GM21360 (cell line): ENCODE measurements around the gene ONECUT1.

ENCODE experiments used
- ATAC-seq: cut with Tn5 transposase; IDR thresholded peaks from one replicate; pipeline ENCODE4 v1.9.1; 2021; ENCODE audit warnings: mild to moderate bottlenecking, moderate library complexity; ENCODE audit not compliant: unreplicated experiment

Gene ONECUT1

DNA sequence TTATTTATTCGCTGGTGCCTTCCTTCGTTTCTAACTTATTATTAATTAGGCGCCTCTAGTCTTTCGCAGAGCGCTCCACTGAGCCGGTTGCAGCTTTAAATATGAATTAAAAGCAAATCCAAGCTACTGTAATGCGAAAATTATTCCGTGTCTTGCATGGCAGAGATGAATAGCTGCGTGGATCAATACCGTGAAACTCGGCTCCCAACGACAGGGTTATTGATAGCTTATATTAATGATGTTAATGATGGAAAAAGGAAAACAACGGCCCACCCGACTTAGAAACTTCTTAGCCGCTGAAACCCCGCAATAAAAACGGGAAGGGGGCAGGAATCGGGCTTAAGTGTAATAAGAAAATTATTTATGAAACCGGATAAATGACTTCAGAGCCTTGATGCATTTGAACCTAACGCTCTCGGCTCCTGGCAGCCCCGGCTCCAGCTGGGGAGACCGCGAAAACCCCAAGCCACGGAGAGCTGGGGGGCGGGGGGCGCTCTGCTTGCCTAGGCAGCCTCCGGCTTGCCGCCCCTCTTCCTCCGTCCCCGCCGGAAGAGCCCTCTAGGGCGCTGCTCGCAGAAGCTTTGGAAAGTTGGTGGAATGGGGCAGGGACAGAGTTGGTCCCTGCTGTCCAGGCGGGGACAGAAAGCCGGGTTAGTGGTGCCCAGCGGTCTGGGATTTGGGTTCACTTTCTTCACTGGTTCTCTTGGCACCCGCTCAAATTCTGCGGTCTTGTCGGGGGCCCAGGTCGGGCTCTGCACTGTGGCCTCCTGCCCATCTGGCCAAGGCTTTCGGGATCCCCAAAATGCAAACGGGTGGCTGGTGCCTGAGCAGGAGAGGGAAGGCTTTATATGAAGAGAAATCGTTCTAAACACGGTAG lies 7.7 kb upstream of the ONECUT1 start:
- ATAC-seq: no peak

DNA sequence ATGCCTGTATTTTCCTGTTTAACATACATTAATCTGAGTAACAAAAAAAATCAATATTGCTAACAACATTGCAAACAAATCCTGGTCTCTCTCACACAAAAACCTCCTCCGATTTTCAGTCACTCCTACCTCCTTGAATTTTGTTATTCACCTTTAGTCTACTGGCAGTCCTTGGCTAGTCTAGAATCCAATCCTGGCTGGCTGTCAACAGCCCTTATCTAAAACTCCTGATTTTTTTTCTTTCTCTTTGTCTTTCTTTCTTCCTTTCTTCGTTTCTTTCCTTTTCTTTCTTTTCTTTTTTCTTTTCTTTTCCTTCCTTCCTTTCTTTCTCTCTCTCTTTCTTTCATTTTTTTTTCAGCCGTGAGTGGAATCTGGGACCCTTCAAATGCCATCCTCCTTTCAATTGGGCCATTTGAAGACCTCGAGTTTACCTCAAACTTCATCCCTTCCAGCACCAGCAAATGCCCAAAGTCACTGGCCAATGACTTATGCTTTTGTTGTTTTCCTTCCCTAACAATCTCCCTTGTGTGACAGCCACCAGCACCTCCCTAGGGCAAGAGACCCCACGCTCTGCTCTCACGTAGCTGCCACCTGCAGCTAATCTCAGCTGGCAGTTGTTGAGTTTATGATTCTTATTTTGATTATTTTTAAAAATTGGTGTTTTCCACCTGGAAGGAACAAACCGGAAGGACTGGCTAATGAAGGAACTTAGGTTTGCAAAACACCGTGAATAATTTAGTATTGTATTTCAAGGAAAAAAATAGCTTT lies 6.8 kb upstream of the ONECUT1 start:
- no peak for ATAC-seq

DNA sequence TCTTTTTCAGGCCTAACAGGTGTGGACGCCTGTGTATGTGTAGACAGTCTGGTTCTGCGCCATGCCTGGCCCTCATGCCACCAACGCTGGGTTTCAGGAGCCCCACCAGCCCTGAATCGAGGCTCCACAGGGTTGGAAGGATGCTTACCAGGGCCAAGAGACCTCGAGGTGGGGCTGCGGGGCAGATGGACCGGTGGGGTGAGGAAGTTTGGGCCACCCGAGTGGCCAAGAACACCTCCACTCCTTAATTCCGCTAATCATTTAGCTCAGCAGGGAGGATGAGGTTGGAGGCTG lies 6.0 kb upstream of the ONECUT1 start:
- no peak for ATAC-seq

DNA sequence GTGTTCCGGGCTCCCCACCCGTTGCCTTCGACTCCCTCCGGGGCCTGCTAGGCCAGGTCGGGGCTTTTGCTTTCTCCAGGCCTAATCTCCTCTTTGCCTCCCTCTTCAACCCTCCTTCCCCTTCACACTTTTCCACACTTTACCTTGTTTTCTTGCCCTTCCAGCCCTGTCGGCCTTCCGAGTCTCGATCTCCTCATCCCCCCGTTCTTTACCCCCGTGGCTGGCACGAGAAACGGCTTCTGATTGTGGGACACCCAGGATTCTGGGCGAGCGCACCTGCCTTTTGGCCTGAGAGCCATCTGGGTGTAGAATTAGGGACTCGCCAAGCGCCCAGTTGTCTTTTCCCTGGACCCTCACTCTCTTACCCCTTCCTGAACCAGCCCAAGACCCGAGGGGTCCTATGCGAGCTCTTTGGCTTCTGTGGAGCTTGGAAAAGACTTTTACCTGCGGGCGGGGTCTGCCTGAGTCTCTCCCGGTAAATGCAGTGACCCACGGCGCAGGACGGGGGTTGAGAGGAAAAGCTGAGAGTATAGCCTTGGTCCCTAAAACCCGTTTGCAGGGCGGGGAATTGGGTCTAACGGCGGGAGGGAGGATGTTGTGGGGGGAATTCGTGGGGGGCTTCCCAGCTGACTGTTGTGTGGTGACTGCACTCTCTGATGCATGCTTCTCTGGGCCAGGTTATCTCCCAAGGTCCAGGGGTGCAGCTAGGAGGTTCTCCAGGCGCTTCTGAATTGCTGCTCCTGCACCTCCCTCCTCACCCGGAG lies 5.5 kb upstream of the ONECUT1 start:
- no peak for ATAC-seq

DNA sequence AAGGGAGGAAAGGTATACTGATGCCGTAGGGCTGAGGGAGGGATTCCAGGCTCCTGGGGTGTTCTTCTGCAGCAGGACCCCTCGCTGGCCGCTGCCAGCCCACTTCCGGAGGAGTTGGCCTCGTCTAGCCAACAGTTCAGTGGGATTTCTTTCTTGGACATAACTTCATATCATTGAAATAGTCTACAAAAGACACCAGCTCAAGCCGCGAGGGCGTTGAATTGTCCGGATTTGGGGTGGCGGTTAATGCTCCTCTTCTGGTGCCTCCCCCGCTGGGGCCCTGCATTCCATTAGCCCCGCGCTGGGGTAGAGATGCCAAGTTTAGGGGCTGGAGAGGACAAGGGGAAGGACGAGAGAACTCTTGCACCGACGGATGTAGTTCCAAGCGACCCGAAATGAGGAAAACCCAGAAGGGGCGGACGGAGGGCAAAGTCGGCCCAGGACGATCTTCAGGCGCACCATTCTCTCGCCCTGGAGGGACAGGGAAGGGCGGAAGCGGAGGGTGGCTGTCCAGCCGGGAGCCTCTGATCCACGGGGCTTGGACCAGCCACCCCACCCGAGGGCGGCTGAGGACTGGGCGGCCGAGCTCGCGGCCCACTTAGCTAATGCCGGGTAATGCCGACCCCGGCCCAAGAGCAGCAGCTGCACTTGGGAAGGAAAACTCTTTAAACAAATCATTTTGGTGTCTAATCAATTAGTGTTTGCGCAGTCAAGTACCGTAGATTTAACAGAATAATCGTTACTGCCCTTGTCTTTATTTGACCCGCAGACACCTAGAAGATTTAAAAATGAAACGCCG lies 4.7 kb upstream of the ONECUT1 start:
- ATAC-seq: no peak

DNA sequence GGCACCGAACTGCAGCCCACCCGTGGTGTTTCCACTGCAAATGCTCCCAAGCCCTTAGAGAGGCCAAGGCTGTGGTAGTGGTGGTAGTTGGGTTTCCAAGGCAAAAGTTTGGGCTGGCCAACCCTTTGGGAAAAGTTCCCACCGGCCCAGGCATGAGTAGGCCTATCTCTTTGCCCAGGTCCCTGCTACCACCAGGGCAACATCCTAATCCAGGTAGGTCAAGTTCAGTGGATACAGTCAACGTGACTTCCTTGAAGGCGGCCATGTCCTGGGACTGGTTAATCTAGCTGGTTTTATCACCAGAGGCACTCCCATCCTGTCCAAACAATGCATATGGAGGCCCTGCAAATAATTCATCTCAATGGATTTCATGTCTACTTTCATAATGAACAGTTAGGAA lies 1.6 kb upstream of the ONECUT1 start:
- ATAC-seq: no peak

DNA sequence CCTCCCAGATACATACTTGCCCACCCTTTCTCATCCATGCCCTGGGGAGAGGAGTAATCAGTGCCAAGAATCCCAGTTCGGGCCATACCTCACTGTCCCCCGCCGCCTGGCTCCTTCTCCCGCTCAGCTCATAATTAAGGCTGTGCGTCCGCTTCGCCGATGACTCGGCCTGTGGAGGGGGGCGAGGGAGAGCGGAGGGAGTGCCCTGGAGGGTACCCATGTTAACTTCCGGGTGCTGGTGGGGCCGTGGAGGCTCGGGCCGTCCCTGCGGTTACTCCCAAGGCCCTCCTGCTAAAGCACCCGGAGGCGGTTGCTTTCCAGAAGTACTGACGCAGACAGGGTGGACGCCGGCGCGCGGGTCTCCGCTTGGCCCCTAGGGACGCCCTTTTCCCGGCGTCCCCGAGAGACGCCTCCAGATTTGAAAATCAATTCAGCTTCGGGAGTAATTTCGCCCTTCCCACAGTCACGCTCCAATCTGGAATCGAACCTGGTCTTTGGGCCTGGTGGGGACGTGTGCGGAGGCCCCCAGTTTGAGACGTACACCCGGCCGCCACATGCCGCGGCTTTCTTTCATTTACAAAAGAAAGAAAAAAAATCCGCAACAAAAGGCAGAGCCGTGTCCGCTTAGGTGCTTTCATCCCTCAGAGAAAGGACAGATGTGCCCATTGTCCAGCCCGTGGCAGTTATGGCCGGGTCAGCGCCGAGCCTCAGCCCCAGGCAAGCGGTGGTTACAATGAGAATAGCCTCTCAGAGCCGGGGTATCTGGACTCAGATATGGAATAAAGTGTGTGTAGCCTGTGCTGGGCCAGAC lies 1.0 kb upstream of the ONECUT1 start:
- ATAC-seq: no peak

DNA sequence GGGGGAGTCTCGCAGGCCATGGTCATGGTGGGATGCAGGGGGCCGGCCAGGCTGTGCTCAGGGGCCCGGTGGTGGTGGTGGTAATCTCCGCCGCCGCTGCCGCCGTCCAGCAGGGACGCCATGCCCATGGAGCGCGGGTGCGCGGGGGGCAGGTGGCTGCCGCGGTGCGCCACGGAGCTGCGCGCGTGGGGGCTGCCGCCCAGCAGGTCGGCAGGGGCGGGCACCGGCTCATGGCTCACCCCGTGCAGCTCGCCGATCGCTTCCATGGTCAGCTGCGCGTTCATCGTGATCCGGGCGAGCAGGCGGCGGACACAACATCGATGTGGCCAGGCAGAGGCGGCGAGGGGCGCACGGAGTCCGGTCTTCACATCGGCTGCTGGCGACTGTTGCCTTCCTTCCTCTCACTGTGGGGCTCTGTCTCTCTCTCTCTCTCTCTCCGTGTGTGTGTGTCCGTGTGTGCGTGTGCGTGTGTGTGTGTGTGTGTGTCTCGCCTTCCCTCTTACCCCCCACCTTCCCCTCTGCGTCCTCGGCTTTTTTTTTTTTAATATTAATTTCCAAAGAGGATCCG lies 451 bp downstream of the ONECUT1 start:
- peak; percentile 7 for ATAC-seq

DNA sequence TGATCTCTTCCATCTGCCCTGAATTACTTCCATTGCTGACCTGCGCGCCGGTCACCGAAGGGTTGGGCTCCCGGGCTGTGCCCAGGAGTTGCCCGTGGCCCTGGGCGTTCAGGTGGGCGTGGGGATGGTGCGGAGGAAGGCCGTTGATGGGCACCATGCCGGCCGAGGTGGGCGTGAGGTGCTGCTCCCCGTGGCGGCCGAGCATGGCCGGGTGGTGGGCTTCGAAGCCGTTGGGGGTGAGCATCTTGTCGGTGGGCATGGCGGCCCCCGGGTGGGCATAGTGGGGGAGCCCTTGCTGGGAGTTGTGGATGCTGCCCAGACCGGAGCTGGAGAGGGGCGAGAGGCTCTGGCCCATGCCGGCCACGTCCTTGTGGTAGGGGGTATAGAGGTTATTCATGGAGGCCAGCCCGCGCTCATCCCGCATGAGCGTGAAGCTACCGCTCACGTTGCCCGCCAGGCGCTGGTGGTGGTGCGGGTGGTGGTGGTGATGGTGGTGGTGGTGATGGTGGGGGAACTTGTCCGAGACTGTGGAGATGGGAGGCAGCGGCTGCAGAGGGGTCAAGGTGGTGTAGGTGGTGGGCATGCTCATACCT lies 1.0 kb downstream of the ONECUT1 start:
- ATAC-seq: no peak

DNA sequence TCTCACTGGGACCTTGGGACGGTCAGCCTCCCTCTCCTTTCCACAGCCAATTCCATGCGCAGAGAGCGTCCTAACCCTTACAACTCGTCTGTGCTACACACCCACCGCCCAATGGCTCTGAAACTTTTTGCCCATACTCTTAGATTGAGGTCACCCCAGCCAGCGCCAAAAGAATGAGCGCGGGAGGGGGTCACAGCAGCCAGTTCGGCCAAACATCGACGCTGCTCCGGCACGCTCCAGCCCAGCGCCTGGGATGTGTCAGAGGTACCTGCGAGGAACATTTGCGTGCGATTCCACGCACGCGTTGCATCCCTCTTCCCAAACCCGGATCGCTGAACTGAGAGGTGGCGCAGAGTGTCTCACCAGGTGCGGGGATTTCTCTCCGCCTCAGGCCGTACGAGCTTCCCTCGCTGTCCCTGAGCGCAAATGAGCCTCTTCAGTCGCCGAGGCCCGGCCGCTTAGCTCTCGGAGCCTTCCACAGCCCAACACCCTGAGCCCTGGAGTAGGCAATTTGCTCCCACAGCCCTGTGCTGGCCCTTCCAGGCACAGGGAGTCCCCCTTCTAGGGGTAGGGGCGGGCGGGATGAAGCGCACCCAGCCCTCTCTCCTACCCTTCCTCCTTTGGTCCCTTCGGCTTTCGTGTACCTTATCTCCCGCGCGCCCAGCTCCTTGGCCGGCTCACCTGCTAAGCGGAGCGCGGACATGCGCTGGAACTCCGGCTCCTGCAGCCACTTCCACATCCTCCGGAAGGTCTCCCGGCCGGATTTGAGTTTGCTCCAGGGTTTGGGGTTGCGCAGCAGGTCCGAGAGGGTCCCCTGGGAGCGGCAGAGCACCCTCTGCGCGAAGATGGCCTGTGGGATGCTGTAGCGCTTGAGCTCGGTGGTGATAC lies 1.8 kb downstream of the ONECUT1 start:
- ATAC-seq: no peak

DNA sequence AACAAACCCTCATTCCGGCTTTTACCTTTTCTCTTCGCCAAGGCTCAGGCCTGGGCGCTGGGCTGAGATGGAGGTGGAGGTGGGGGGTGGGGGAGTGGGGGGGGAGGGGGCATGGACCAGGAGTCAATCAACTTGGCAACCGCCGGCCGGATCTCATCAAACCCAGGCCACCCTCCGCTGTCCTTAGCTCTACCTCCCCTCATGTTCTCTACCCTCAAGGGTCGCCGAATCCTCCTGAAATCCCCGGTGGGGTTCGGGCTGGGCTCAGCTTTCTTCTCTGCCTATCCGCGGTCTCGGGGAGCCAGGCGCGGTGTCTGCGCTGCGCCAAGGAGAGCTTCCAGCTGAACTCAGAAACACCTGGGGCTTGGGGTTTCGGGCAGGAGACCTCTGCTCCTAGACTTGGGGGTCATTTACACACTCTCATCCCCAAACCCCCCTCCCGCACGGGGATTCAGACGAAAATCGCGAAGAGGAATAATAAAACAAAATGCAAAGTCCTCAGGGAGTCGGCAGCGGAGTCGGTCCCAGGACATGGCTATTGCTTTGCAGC lies 2.5 kb downstream of the ONECUT1 start:
- no peak for ATAC-seq

DNA sequence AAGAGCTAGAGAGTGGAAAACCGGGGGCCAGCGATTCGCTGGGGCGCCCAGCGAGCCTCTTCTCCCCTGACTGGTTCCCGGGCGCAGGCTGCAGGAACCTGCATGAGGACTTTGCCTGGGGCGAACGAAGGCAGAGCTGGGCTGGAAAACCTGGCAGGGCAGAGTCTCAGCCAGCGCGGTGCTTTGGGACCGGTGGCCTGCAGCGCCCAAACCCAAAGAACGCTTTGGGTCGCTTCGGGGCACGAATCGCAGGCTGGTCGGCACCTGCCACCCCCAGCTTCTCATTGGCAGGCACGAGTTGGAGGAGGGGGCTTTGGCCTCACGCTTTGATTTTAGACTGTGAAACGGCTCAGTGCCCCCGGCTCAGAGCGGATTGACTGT lies 3.0 kb downstream of the ONECUT1 start:
- no peak for ATAC-seq

DNA sequence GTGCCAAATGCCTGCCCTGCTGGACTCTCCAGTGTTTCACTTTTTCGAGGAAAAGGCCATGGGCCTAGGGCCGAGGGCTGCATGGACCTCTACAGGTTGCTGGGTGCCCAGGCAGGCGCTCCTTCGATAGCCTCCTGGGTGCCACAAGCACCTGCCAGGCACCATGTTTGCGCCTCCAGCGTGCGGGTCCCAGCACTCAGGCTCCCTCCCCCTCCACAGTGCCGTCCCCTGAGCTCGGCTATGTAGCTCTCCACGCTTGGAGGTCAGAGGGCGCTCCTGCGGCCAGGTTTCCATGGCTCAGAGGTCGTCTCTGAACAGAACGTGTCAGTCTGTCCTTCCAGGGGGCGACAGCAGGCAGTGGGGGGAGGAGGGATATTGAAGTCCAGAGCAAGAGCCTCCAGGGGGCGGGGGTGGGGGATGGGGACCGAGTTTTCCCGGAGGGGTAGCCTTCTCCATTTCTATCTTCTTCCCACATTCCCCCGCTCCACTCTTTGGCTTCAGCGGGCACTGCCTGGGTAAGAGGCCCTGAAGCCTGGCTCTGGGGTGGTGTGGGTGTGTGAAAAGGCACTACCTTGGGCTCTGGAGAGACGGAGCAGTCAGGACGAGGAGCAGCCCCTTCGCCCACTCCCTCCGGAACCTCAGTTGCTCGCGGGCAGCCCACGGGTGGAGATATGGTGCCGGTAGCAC lies 3.6 kb downstream of the ONECUT1 start:
- no peak for ATAC-seq

DNA sequence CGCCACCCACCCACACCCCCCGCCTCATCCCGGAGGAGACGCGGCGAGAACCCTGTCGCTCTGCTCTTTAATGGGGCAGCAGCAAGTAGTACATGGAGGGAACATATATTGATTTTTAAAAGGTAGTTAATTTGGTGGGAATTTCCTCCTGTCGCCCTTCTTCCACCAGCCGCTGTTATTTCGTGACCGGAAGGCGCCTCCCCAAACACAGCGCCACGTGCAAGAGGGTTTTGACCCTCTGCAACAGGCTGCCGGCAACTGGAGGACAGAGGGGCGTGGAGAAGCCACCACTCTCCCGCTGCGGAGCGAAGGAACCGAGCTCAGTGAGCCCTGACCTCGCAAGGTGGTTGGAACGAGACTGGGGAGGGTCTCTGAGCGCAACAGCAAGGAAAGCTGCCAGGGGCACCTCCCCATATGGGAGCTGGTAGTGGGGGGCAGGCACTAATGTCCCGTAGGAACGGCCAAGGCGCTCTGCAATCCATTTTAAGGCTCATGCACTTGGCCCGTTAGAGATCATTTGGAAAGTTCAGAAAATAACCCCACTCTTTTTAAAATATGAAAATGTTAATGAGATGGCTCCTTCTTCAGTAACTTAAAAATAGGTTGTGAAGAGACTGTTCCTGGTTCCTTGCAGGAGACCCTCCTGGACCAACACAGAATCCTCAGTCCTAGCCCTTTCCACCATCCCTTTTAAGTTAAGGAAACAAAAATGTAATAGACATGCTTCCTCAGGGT lies 4.3 kb downstream of the ONECUT1 start:
- ATAC-seq: no peak

DNA sequence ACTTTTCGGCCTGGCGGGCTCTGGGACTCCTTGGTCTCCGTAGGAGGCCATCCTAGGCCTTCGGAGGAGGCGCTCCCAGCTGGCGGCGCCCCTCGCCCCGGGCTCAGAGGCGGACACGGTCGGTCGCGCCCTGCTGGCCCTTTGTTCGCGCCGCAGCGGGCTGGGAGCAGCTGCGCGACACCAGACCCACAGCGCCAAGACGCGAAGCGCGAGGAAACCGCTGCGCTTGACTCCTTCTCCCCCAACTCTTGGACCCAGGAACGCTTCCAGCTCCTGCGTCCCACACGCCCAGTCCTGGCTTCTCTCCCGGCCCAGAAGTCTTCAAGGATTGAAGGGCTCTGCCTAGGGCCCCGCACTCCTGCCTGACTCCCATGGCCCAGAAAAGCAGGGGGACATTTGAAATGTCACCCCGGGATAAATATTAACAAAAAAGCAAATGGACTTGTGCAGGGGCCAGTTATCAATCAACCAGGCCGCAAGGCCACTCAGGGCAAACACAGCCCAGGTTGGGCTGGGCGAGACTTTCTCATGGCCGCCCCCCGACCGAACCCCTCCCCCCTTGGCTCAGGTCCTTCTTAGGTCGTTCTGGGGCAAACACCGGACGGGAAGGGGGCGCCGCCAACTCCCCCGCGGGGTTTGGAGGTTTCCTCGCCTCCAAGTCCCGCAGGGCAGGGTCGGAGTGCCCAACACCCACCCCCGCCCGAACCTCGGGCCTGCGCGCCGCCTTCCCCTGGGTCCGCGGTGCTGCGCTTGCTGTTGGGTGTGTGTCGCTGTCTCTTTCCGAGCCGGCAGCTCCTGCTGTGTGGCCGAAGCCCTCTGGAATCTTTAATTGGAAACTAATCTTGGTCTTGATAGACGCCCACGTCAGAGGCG lies 5.1 kb downstream of the ONECUT1 start:
- no peak for ATAC-seq
